GM10248 (cell line): ENCODE data around the gene TAB3.
A peak's percentile ranks its signal among the peaks of the same experiment; 100 is the strongest.

Experiments used
- CTCF ChIA-PET: fragments of 300-600 bp; sonication (Branson Sonifier 250); formaldehyde crosslinking; extraction: SDS; loops from one replicate; lab custom pipeline; 2021; ENCODE audit warnings: antibody characterized with exemption; lab: Yijun Ruan, JAX
- POLR2A ChIA-PET: fragments of 350-650 bp; sonication (Branson Sonifier 250); formaldehyde crosslinking; extraction: SDS; loops from one replicate; lab custom pipeline; 2020; ENCODE audit warnings: antibody characterized with exemption; lab: Yijun Ruan, JAX
- DNase-seq: peaks from one replicate; pipeline ENCODE4 v3.0.0; 2012; ENCODE audit errors: extremely low spot score
- TF ChIP-seq, protein P1 (sequence below): IDR thresholded peaks from 2 replicates; pipeline ENCODE4 v1.5.1; 2012; ENCODE audit warnings: mild to moderate bottlenecking, low read depth; ENCODE audit errors: extremely low read depth, missing control alignments, control extremely low read depth

TAB3 gene, protein sequence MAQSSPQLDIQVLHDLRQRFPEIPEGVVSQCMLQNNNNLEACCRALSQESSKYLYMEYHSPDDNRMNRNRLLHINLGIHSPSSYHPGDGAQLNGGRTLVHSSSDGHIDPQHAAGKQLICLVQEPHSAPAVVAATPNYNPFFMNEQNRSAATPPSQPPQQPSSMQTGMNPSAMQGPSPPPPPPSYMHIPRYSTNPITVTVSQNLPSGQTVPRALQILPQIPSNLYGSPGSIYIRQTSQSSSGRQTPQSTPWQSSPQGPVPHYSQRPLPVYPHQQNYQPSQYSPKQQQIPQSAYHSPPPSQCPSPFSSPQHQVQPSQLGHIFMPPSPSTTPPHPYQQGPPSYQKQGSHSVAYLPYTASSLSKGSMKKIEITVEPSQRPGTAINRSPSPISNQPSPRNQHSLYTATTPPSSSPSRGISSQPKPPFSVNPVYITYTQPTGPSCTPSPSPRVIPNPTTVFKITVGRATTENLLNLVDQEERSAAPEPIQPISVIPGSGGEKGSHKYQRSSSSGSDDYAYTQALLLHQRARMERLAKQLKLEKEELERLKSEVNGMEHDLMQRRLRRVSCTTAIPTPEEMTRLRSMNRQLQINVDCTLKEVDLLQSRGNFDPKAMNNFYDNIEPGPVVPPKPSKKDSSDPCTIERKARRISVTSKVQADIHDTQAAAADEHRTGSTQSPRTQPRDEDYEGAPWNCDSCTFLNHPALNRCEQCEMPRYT

DNA sequence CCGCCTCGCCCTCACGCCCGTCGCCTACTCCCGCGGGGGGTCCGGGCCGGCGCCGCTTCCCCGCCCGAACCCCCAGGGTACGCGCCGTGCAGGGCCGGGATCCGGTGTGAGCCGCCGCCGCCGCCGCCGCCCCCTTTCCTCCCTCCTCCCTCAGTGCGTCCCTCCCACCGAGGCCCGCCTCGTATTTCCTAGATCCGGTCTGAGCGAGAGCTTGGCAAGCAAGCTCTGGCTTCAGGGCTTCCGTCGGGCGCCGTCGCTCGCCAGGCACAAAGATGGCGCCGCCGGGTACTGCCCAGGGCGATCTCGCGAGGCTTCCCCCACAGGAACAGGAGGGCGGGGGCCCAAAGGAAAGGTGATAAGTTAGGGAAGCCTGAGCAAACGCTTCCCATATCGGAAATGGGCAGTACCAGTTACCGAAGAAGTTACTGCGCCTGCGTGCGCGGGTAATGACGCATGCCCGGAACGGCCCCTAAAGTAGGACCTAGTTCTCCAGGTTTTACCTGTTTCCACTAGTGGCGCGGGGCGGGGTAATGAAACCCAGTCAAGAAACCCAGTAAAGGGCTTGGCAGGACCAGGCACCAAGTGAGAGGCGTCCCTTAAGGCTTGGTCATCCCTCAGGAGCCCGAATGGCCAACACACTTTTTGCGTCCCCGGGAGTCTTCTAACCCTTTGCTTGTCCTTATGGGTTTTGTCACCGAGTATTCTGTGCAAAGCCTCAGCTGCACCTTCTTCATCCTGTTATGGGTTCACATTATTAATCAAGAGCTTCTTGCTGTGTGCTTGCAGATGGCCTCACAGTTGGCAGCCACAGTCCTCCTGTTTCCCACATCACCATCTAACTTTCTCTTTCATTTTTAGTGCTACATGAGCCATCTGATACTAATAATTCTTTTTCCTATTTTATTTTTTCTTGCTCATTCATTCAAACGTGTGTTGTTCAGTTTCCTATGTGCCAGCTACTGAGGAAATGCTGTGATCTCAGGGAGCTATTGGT, at the start of gene TAB3:
Gene TAB3 (minus strand): TSS at position 108 of the 994 bp plus-strand sequence. CDS start 29,666 bp downstream, outside the sequence.
- CTCF ChIA-PET: interaction anchor here (0.9 kb wide), 1 partner anchor 13 kb away, joined by 3 read pairs; no protein-coding TSS in a partner anchor
- POLR2A ChIA-PET: no interaction called here
- DNase-seq: peak; percentile 86
- TF ChIP-seq, protein P1, sequence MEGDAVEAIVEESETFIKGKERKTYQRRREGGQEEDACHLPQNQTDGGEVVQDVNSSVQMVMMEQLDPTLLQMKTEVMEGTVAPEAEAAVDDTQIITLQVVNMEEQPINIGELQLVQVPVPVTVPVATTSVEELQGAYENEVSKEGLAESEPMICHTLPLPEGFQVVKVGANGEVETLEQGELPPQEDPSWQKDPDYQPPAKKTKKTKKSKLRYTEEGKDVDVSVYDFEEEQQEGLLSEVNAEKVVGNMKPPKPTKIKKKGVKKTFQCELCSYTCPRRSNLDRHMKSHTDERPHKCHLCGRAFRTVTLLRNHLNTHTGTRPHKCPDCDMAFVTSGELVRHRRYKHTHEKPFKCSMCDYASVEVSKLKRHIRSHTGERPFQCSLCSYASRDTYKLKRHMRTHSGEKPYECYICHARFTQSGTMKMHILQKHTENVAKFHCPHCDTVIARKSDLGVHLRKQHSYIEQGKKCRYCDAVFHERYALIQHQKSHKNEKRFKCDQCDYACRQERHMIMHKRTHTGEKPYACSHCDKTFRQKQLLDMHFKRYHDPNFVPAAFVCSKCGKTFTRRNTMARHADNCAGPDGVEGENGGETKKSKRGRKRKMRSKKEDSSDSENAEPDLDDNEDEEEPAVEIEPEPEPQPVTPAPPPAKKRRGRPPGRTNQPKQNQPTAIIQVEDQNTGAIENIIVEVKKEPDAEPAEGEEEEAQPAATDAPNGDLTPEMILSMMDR: no peak

DNA sequence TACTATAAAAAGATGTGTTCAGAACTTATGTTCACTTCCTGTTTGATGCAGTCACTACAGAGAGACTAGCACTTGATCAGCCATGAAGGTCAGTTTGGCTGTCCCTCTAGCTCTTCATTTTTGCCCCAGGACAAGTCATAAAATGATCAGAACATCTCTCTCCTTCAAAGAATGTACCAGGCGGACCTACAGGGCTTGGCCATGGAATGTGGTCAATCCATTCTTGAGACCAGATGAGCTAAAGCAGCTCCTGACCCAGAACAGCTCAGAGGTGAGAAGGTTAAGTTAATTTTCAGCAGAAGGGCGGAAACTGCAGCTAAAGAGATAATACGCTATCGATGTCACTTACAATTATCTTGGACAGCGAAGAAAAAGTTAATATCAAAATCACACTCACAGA, 49.2 kb upstream of the TAB3 start:
- ChIA-PET POLR2A (no interaction called here), CTCF (no interaction called here)
- DNase-seq: no peak
- TF ChIP-seq, protein P1: no peak

DNA sequence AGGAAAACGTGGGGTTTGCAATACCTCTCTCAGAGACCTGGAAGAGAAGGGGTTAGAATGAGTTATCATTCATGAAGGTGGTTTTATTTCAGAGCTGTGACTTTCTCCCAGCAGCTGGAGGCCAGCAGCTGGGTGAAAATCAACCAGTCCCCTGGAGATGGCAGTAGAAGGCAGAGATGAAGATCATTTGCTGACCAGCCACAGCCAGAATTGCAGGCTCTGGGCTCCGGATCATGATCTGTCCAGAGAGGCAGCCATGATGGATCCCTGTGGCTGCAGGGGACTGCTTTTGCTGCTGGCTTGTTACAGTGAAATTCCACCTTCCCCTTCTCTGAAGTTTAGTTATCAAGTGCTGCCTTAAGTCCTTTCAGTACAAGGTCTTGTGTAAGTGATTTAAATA, 46.9 kb upstream of the TAB3 start:
- ChIA-PET CTCF (no interaction called here), POLR2A (no interaction called here)
- TF ChIP-seq, protein P1: no peak
- DNase-seq: no peak

DNA sequence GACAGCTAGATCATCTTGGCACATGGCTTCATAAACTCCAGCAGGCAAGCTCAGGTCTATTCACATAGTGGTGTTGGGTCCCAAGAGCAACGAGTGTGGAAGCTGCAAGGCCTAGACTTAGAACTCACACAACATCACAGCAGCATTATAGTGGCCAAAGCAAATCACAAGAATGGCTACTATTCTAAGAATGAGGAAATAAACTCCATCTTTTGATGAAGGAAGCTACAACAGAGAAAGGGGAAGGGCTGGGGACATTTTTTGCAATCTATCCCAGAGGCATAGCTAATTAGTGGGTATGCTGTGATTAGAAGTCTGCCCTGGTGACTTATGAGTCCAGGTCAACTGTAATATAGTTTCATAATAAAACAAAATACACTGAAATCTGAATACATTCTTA, 42.9 kb upstream of the TAB3 start:
- CTCF ChIA-PET: no interaction called here
- TF ChIP-seq, protein P1: no peak
- DNase-seq: no peak
- POLR2A ChIA-PET: no interaction called here

DNA sequence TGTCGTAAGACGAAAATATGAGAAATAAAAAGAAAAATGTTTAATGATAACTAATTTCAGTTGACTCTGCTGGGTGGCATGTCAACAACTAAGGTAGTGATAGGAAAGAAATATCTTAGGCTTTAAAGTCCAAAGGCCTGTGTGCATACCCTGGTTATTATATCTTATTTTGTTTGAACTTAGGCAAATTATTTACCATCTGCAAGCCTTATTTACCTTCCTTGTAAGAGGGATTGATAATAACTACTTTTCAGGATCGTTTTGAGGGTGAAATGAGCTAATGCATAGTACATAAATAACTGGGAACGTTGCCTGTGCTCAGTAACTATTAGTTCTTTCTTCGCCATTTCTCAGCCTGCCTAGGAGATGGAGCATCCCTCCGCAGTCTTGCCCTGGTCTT, 41.6 kb upstream of the TAB3 start:
- POLR2A ChIA-PET: no interaction called here
- CTCF ChIA-PET: interaction anchor here (0.7 kb wide), 1 partner anchor 18 kb away, joined by 3 read pairs; no protein-coding TSS in a partner anchor
- TF ChIP-seq, protein P1: no peak

DNA sequence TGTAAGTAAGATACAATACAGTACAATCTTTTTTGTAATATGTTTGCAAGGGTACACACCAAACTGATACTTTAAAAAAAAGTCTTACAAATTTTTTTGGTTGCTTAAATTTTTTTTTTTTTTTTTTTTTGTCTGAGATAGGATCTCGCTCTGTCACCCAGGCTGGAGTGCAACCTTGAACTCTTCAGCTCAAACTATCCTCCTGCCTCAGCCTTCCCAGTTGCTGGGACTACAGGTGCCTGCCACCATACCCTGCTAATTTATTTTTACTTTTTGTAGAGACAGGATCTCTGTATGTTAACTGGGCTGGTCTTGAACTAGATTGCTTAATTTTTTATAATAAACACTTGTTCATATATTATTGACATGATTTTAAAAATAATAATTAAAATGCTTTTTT, 41.1 kb upstream of the TAB3 start:
- ChIA-PET CTCF (no interaction called here), POLR2A (no interaction called here)
- DNase-seq: no peak
- TF ChIP-seq, protein P1: no peak

More for the DNA sequence above, 41.6 kb upstream of the TAB3 start:
- no peak for DNase-seq
